ENCODE results near the gene ZFP36L1. TPM values are rescaled to one million over a fixed set of nuclear protein-coding genes. Genes with fewer than 3 reads are reported as not detected.

The ZFP36L1 gene
- total RNA-seq, 2 experiments from 2014 or later, result 103 to 107 TPM

DNA sequence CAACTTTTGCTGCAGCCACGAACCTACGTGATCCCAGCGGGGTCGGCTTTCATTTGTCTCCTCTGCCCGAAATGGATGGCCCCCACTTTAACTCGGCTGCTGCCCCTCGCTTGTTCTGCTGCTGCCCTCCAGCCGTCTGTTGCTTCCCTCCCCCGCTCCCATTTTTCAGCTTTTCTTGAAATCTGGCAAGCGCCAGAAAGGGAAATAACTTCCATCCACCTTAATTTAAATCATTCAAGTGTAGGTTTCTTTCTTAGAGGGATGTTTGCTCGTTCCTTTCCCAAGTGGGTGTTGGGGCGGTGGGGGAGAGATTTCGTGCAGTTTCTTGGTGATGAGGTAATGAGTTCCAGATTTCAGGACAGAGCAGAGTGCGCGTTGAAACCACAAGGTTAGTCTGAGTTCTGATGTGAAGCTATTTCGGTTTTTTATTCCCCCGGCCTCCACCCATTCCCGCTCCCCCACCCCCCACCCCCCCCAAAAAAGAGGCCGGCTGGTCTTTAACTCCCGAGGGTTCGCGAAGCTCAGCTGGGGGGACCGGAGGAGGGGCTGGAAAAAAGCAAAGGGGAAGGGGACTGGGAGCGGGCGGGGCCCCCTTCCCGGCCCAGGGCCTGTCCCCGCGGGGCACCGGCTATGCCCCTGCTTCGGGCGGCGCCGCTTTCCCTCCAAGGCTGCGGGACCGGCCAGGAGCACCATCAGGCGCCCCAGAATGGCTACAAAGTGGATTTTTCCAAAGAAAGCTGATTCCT lies 2.2 kb upstream of the ZFP36L1 start:
- H3K36me3 Mint-ChIP-seq, result peaks cover 37% of the 10 kb centered on the region
- POLR2A ChIA-PET, result interaction anchor here (0.6 to 3.4 kb wide), 16 partner anchors 9 to 976 kb away, joined by 3 to 121 read pairs (median 4); partner anchors contain the start of gene RAD51B
- H3K4me3 Mint-ChIP-seq, result peak overlapping the region; percentile 89
- peaks cover 42% of the 10 kb centered on the region for H3K4me1 Mint-ChIP-seq (ENCODE audit: low read depth)
- intact Hi-C loops (cut with micrococcal nuclease), result loop anchor here (2.0 to 10.0 kb wide), 5 partner anchors 14 to 1430 kb away; partner anchors contain the start of genes EIF2S1 and SUSD6
- peaks cover 6% of the 10 kb centered on the region for H3K9me3 Mint-ChIP-seq
- CTCF ChIA-PET, result interaction anchor here (0.9 to 5.2 kb wide), 6 partner anchors 10 to 546 kb away, joined by 3 to 97 read pairs (median 4); no protein-coding TSS in a partner anchor
- no peaks in the 10 kb centered on the region for H3K27me3 Mint-ChIP-seq
- peak; percentile 69 for DNase-seq
- H3K27ac Mint-ChIP-seq, result peak overlapping the region; percentile 99

DNA sequence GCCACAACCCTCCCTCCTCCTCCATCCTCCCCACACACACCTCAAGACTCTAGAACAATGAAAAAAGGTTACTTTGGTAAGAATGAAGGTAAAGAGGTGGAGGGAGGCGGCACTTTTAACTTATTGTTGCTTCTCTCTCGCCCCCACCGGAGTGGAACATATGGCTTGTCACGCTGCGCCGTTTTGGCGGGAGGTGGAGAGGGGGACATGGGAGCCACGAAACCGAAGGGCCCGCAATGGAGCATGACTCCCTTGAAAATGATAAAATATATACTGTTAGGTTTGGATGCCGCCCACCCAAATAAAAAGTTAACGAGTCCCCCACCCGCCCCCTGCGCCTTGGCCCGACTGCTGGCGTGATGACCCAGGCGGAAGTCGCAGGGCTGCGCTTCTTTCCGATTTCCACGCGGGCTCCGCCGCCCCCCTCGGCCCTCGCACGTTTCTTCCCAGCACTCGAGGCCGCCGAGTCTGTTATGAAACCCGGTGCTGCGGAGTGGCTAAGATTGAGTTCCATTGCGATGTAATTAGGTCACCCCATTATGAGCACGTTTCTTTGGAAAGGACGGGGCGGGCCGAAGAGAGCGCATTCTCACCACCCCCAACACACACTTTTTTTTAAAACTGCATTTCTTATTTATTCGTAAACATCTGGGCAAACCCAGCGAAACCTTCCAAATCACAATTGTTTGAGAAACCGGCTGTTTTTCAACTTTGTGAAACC lies 1.4 kb upstream of the ZFP36L1 start:
- H3K4me1 Mint-ChIP-seq (ENCODE audit: low read depth), result peaks cover 39% of the 10 kb centered on the region
- H3K27ac Mint-ChIP-seq, result peak overlapping the region; percentile 99
- peak overlapping the region; percentile 89 for H3K4me3 Mint-ChIP-seq
- ChIA-PET POLR2A (interaction anchor here (0.6 to 5.4 kb wide), 9 partner anchors 10 to 544 kb away, joined by 3 to 121 read pairs (median 9); no protein-coding TSS in a partner anchor), CTCF (interaction anchor here (1.3 to 5.2 kb wide), 2 partner anchors 9 to 21 kb away, joined by 5 to 97 read pairs; no protein-coding TSS in a partner anchor)
- DNase-seq, result peak; percentile 91
- intact Hi-C loops (cut with micrococcal nuclease), result loop anchor here (2.0 to 10.0 kb wide), 5 partner anchors 13 to 1429 kb away; partner anchors contain the start of genes EIF2S1 and SUSD6
- no peaks in the 10 kb centered on the region for H3K27me3 Mint-ChIP-seq
- H3K36me3 Mint-ChIP-seq, result peaks cover 44% of the 10 kb centered on the region
- H3K9me3 Mint-ChIP-seq, result peaks cover 6% of the 10 kb centered on the region

- POLR2A ChIA-PET, result interaction anchor here (1.0 to 7.1 kb wide), 10 partner anchors 13 to 543 kb away, joined by 3 to 163 read pairs (median 8); no protein-coding TSS in a partner anchor
- H3K27ac Mint-ChIP-seq, result peak overlapping the region; percentile 99
- intact Hi-C loops (cut with micrococcal nuclease), result loop anchor here (1.0 to 10.0 kb wide), 6 partner anchors 13 to 1429 kb away; partner anchors contain the start of genes EIF2S1 and SUSD6
- H3K4me3 Mint-ChIP-seq, result peak overlapping the region; percentile 89
- CTCF ChIA-PET, result interaction anchor here (5.0 to 11.0 kb wide), 2 partner anchors 13 to 22 kb away, joined by 52 to 218 read pairs; no protein-coding TSS in a partner anchor
- no peaks in the 10 kb centered on the region for H3K27me3 Mint-ChIP-seq
- H3K9me3 Mint-ChIP-seq, result peaks cover 3% of the 10 kb centered on the region
- peak; percentile 70 for DNase-seq
- H3K4me1 Mint-ChIP-seq (ENCODE audit: low read depth), result peaks cover 41% of the 10 kb centered on the region
- H3K36me3 Mint-ChIP-seq, result peaks cover 50% of the 10 kb centered on the region
Observed at GRCh38 chr14:68793734-68794129, 865 bp upstream of the ZFP36L1 start.

DNA sequence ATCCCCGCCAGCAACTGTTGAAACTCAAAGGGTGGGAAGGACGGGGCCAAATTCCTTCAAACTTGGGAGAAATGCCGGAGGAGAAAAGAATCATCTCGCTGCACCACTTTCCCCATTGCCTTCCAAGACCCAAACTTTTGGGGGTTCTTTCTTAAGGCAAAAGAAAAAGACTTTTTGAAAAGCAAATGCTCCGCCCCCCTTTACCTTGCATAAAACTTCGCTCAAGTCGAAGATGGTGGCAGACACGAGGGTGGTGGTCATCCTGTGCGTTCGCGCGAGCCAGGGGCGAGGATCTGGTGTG lies 239 bp downstream of the ZFP36L1 start:
- H3K9me3 Mint-ChIP-seq, result no peaks in the 10 kb centered on the region
- peaks cover 40% of the 10 kb centered on the region for H3K4me1 Mint-ChIP-seq (ENCODE audit: low read depth)
- POLR2A ChIA-PET, result interaction anchor here (0.7 to 7.1 kb wide), 12 partner anchors 11 to 542 kb away, joined by 3 to 163 read pairs (median 8); no protein-coding TSS in a partner anchor
- H3K27ac Mint-ChIP-seq, result peak overlapping the region; percentile 99
- CTCF ChIA-PET, result interaction anchor here (5.0 to 11.0 kb wide), 3 partner anchors 12 to 543 kb away, joined by 52 to 218 read pairs (median 89); no protein-coding TSS in a partner anchor
- intact Hi-C loops (cut with micrococcal nuclease), result loop anchor here (5.0 to 10.0 kb wide), 4 partner anchors 505 to 1428 kb away; partner anchors contain the start of genes EIF2S1 and SUSD6
- H3K4me3 Mint-ChIP-seq, result peak overlapping the region; percentile 89
- no peaks in the 10 kb centered on the region for H3K27me3 Mint-ChIP-seq
- H3K36me3 Mint-ChIP-seq, result peaks cover 58% of the 10 kb centered on the region
- no peak for DNase-seq

- ChIA-PET CTCF (interaction anchor here (1.0 to 11.0 kb wide), 5 partner anchors 12 to 543 kb away, joined by 3 to 218 read pairs (median 52); no protein-coding TSS in a partner anchor), POLR2A (interaction anchor here (1.0 to 7.1 kb wide), 11 partner anchors 11 to 542 kb away, joined by 3 to 163 read pairs (median 8); no protein-coding TSS in a partner anchor)
- Mint-ChIP-seq H3K4me1 (ENCODE audit: low read depth) (peaks cover 40% of the 10 kb centered on the region), H3K4me3 (peak overlapping the region; percentile 89), H3K27ac (peak overlapping the region; percentile 99), H3K27me3 (no peaks in the 10 kb centered on the region), H3K36me3 (peaks cover 63% of the 10 kb centered on the region), H3K9me3 (no peaks in the 10 kb centered on the region)
- intact Hi-C loops (cut with micrococcal nuclease), result loop anchor here (5.0 to 10.0 kb wide), 4 partner anchors 505 to 1427 kb away; partner anchors contain the start of genes EIF2S1 and SUSD6
- DNase-seq, result peak; percentile 57
Observed at GRCh38 chr14:68791902-68792677, 777 bp downstream of the ZFP36L1 start.

- DNase-seq, result peak; percentile 46
- CTCF ChIA-PET, result interaction anchor here (1.0 to 11.0 kb wide), 8 partner anchors 11 to 542 kb away, joined by 3 to 218 read pairs (median 16); no protein-coding TSS in a partner anchor
- Mint-ChIP-seq H3K9me3 (no peaks in the 10 kb centered on the region), H3K4me3 (peak overlapping the region; percentile 89), H3K36me3 (peaks cover 71% of the 10 kb centered on the region), H3K27me3 (no peaks in the 10 kb centered on the region), H3K4me1 (ENCODE audit: low read depth) (peaks cover 40% of the 10 kb centered on the region), H3K27ac (peak overlapping the region; percentile 99)
- intact Hi-C loops (cut with micrococcal nuclease), result loop anchor here (5.0 to 10.0 kb wide), 4 partner anchors 504 to 1426 kb away; partner anchors contain the start of genes EIF2S1 and SUSD6
- POLR2A ChIA-PET, result interaction anchor here (1.0 to 7.1 kb wide), 10 partner anchors 10 to 541 kb away, joined by 3 to 163 read pairs (median 9); no protein-coding TSS in a partner anchor
Observed at GRCh38 chr14:68791078-68791901, 1.6 kb downstream of the ZFP36L1 start.

- Mint-ChIP-seq H3K27ac (peak overlapping the region; percentile 99), H3K9me3 (no peaks in the 10 kb centered on the region), H3K36me3 (peaks cover 71% of the 10 kb centered on the region), H3K27me3 (no peaks in the 10 kb centered on the region), H3K4me1 (ENCODE audit: low read depth) (peaks cover 42% of the 10 kb centered on the region), H3K4me3 (peak overlapping the region; percentile 89)
- CTCF ChIA-PET, result interaction anchor here (0.7 to 11.0 kb wide), 13 partner anchors 10 to 857 kb away, joined by 3 to 218 read pairs (median 13); no protein-coding TSS in a partner anchor
- peak; percentile 89 for DNase-seq
- intact Hi-C loops (cut with micrococcal nuclease), result loop anchor here (1.0 to 10.0 kb wide), 6 partner anchors 8 to 1426 kb away; partner anchors contain the start of genes EIF2S1 and SUSD6
- POLR2A ChIA-PET, result interaction anchor here (0.6 to 7.1 kb wide), 10 partner anchors 9 to 505 kb away, joined by 3 to 163 read pairs (median 6); no protein-coding TSS in a partner anchor
Observed at GRCh38 chr14:68790644-68791077, 2.2 kb downstream of the ZFP36L1 start.

- peak; percentile 48 for DNase-seq
- H3K27ac Mint-ChIP-seq, result peak overlapping the region; percentile 99
- H3K4me3 Mint-ChIP-seq, result peak overlapping the region; percentile 89
- H3K27me3 Mint-ChIP-seq, result no peaks in the 10 kb centered on the region
- ChIA-PET POLR2A (interaction anchor here (0.5 to 7.1 kb wide), 17 partner anchors 9 to 533 kb away, joined by 3 to 163 read pairs (median 4); no protein-coding TSS in a partner anchor), CTCF (interaction anchor here (0.6 to 11.0 kb wide), 38 partner anchors 10 to 858 kb away, joined by 3 to 218 read pairs (median 5); no protein-coding TSS in a partner anchor)
- intact Hi-C loops (cut with micrococcal nuclease), result loop anchor here (1.0 to 10.0 kb wide), 14 partner anchors 8 to 1425 kb away; partner anchors contain the start of genes EIF2S1, RAD51B, SUSD6 and ZFYVE26
- no peaks in the 10 kb centered on the region for H3K9me3 Mint-ChIP-seq
- peaks cover 48% of the 10 kb centered on the region for H3K4me1 Mint-ChIP-seq (ENCODE audit: low read depth)
- peaks cover 69% of the 10 kb centered on the region for H3K36me3 Mint-ChIP-seq
Observed at GRCh38 chr14:68789821-68790643, 2.8 kb downstream of the ZFP36L1 start.

Measured in activated CD4-positive, alpha-beta memory T cell treated with anti-CD3 and anti-CD28 coated beads for 36 hours (primary cell).